Stimulated activated CD8-positive, alpha-beta memory T cell treated with anti-CD3 and anti-CD28 coated beads, Interleukin-2, amount 100 ng/mL, for 48 hours (primary cell): Measurements from ENCODE around the gene ALDH1L1.
"Not testable (repeated sequence)": the region's sequence is repeated elsewhere in the genome, so short reads cannot be mapped to it uniquely, and the experiment has no call there.

ENCODE experiments used
- DNase-seq, 2 donors: peaks; one replicate each; pipeline ENCODE4 v3.0.0-alpha.2; 2020; ENCODE audit warnings: low read depth in 2 of 2

Gene ALDH1L1

GRCh38 chr3:126106336-126107202, 73.8 kb downstream of the ALDH1L1 start:
- DNase-seq: no peak

GRCh38 chr3:126105691-126106187, 74.6 kb downstream of the ALDH1L1 start:
- no peak for DNase-seq

GRCh38 chr3:126104742-126105605, 75.4 kb downstream of the ALDH1L1 start:
- DNase-seq: no peak

GRCh38 chr3:126104028-126104635, 76.3 kb downstream of the ALDH1L1 start:
- DNase-seq: no peak

- no peak for DNase-seq
Observed at GRCh38 chr3:126103121-126104027, 77.0 kb downstream of the ALDH1L1 start.

- no peak for DNase-seq
Observed at GRCh38 chr3:126102530-126102951, 77.8 kb downstream of the ALDH1L1 start.

GRCh38 chr3:126102011-126102410, 78.4 kb downstream of the ALDH1L1 start:
- DNase-seq: no peak

GRCh38 chr3:126101521-126101982, 78.8 kb downstream of the ALDH1L1 start:
- no peak for DNase-seq

- no peak for DNase-seq
Observed at GRCh38 chr3:126100634-126101301, 79.6 kb downstream of the ALDH1L1 start.

- no peak for DNase-seq
Observed at GRCh38 chr3:126100269-126100633, 80.1 kb downstream of the ALDH1L1 start.

GRCh38 chr3:126098391-126098858, 82.0 kb downstream of the ALDH1L1 start:
- DNase-seq: no peak

- no peak for DNase-seq
Observed at GRCh38 chr3:126097801-126098200, 82.6 kb downstream of the ALDH1L1 start.

- DNase-seq: not testable (repeated sequence)
Observed at GRCh38 chr3:126096274-126096673, 84.1 kb downstream of the ALDH1L1 start.

GRCh38 chr3:126092128-126092527, 88.3 kb downstream of the ALDH1L1 start:
- not testable (repeated sequence) for DNase-seq

GRCh38 chr3:126087552-126088175, 92.7 kb downstream of the ALDH1L1 start:
- no peak for DNase-seq

GRCh38 chr3:126085841-126086240, 94.5 kb downstream of the ALDH1L1 start:
- DNase-seq: no peak

GRCh38 chr3:126085276-126085675, 95.1 kb downstream of the ALDH1L1 start:
- no peak for DNase-seq

- no peak for DNase-seq
Observed at GRCh38 chr3:126084768-126085180, 95.6 kb downstream of the ALDH1L1 start.

GRCh38 chr3:126083913-126084767, 96.2 kb downstream of the ALDH1L1 start, which contains the start of gene SLC41A3:
Gene SLC41A3, minus strand, starts transcription at chr3:126084124. Its CDS starts 15,905 bp downstream, at chr3:126068219.
- peak; percentile 83 for DNase-seq
